ENCODE results near the gene KHK.

- TF ChIP-seq CTCF (IDR thresholded peaks at IDR 0.05; ENCODE audit: insufficient read depth, low read length) (no peak), GABPA (IDR thresholded peaks at IDR 0.05; ENCODE audit: low read depth) (no peak)
These were observed 17.1 kb upstream of the KHK start for GRCh38 chr2:27069436-27069835.

Measured in HL-60 (cell line).